Measurements from ENCODE around the gene STX8.
A peak's percentile ranks its signal among the peaks of the same experiment; 100 is the strongest.
"Not testable (repeated sequence)": the region's sequence is repeated elsewhere in the genome, so short reads cannot be mapped to it uniquely, and the experiment has no call there.

Gene STX8

GRCh38 chr17:9403257-9403656 is 172.4 kb downstream of the STX8 start:
- TF ChIP-seq POLR2A (IDR thresholded peaks at IDR 0.05; ENCODE audit: low read depth, low read length) = no peak
- FAIRE-seq (peak; percentile 11), DNase-seq (ENCODE audit: insufficient read length, low spot score) (no peak)

GRCh38 chr17:9402590-9403199 is 172.9 kb downstream of the STX8 start:
- TF ChIP-seq POLR2A (IDR thresholded peaks at IDR 0.05; ENCODE audit: low read depth, low read length) = no peak
- DNase-seq (ENCODE audit: insufficient read length, low spot score) (no peak), FAIRE-seq (peak; percentile 86)

- no peak for TF ChIP-seq POLR2A (IDR thresholded peaks at IDR 0.05; ENCODE audit: low read depth, low read length)
- DNase-seq (ENCODE audit: insufficient read length, low spot score) = no peak
- FAIRE-seq = peak; percentile 43
Observed at GRCh38 chr17:9401434-9401833, 174.2 kb downstream of the STX8 start.

GRCh38 chr17:9389111-9389527 is 186.5 kb downstream of the STX8 start:
- FAIRE-seq (peak; percentile 57), DNase-seq (ENCODE audit: insufficient read length, low spot score) (peak; percentile 11)

GRCh38 chr17:9386401-9386800 is 189.2 kb downstream of the STX8 start:
- DNase-seq (ENCODE audit: insufficient read length, low spot score) = no peak
- peak; percentile 20 for FAIRE-seq
- no peak for TF ChIP-seq POLR2A (IDR thresholded peaks at IDR 0.05; ENCODE audit: low read depth, low read length)

More at GRCh38 chr17:9389111-9389527, 186.5 kb downstream of the STX8 start:
- TF ChIP-seq POLR2A (IDR thresholded peaks at IDR 0.05; ENCODE audit: low read depth, low read length) = no peak

- TF ChIP-seq POLR2A (IDR thresholded peaks at IDR 0.05; ENCODE audit: low read depth, low read length) = no peak
- FAIRE-seq (no peak), DNase-seq (ENCODE audit: insufficient read length, low spot score) (no peak)
Observed at GRCh38 chr17:9383826-9384225, 191.8 kb downstream of the STX8 start.

- TF ChIP-seq POLR2A (IDR thresholded peaks at IDR 0.05; ENCODE audit: low read depth, low read length) = no peak
- FAIRE-seq (no peak), DNase-seq (ENCODE audit: insufficient read length, low spot score) (no peak)
Observed at GRCh38 chr17:9382626-9383025, 193.0 kb downstream of the STX8 start.

GRCh38 chr17:9381068-9381467 is 194.6 kb downstream of the STX8 start:
- DNase-seq (ENCODE audit: insufficient read length, low spot score) (no peak), FAIRE-seq (no peak)
- no peak for TF ChIP-seq POLR2A (IDR thresholded peaks at IDR 0.05; ENCODE audit: low read depth, low read length)

GRCh38 chr17:9380361-9380760 is 195.3 kb downstream of the STX8 start:
- no peak for TF ChIP-seq POLR2A (IDR thresholded peaks at IDR 0.05; ENCODE audit: low read depth, low read length)
- DNase-seq (ENCODE audit: insufficient read length, low spot score) = no peak
- FAIRE-seq = no peak

- DNase-seq (ENCODE audit: insufficient read length, low spot score); FAIRE-seq: not testable (repeated sequence)
Observed at GRCh38 chr17:9376177-9376576, 199.4 kb downstream of the STX8 start.

GRCh38 chr17:9371019-9371418 is 204.6 kb downstream of the STX8 start:
- peak; percentile 33 for DNase-seq (ENCODE audit: insufficient read length, low spot score)

GRCh38 chr17:9370467-9370866 is 205.2 kb downstream of the STX8 start:
- no peak for TF ChIP-seq POLR2A (IDR thresholded peaks at IDR 0.05; ENCODE audit: low read depth, low read length)
- no peak for DNase-seq (ENCODE audit: insufficient read length, low spot score)
- FAIRE-seq = no peak

More at GRCh38 chr17:9371019-9371418, 204.6 kb downstream of the STX8 start:
- FAIRE-seq = peak; percentile 92
- TF ChIP-seq POLR2A (IDR thresholded peaks at IDR 0.05; ENCODE audit: low read depth, low read length) = no peak

- DNase-seq (ENCODE audit: insufficient read length, low spot score) (no peak), FAIRE-seq (no peak)
- TF ChIP-seq POLR2A (IDR thresholded peaks at IDR 0.05; ENCODE audit: low read depth, low read length) = no peak
Observed at GRCh38 chr17:9368631-9369030, 207.0 kb downstream of the STX8 start.

GRCh38 chr17:9367156-9367555 is 208.5 kb downstream of the STX8 start:
- no peak for FAIRE-seq
- TF ChIP-seq POLR2A (IDR thresholded peaks at IDR 0.05; ENCODE audit: low read depth, low read length) = no peak
- no peak for DNase-seq (ENCODE audit: insufficient read length, low spot score)

GRCh38 chr17:9364837-9365430 is 210.7 kb downstream of the STX8 start:
- no peak for TF ChIP-seq POLR2A (IDR thresholded peaks at IDR 0.05; ENCODE audit: low read depth, low read length)
- no peak for FAIRE-seq

More at GRCh38 chr17:9364837-9365430, 210.7 kb downstream of the STX8 start:
- no peak for DNase-seq (ENCODE audit: insufficient read length, low spot score)
